LHCN-M2 (cell line): ENCODE data around the gene COL6A1. TPM values are rescaled to one million over a fixed set of nuclear protein-coding genes. Genes with fewer than 3 reads are reported as not detected.
"Not testable (repeated sequence)": the region's sequence is repeated elsewhere in the genome, so short reads cannot be mapped to it uniquely, and the experiment has no call there.

Experiments
- DNase-seq: peaks from one replicate; pipeline ENCODE4 v3.0.0-alpha.2; 2012; ENCODE audit warnings: low read depth
- total RNA-seq: library from RNA; depleted of rRNA; stranded (reverse); fragments of >200 nt; gene quantifications from 2 replicates; pipeline ENCODE4 v1.2.3, GENCODE V29; 2014; rRNA removed

Gene COL6A1
- total RNA-seq, 1 experiment from 2014 or later, result 252 TPM

DNA sequence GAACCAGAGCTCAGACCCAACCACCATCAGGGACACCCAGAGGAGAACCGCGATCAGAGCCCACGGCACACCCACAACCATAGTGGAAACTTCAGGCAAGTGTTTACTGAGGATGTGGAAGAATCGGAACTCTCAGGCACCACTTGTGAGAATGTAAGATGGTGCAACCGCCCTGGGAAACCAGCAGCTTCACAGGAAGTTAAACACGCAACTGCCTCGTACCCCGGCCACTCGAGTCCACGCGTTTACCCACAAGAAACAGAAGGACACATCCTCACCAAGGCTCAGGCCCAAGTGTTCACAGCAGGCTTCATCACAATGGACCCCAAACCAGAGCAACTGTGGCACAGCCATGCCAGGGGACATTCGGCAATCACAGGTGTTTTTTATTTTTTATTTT, 64.9 kb downstream of the COL6A1 start:
- DNase-seq, result no peak

DNA sequence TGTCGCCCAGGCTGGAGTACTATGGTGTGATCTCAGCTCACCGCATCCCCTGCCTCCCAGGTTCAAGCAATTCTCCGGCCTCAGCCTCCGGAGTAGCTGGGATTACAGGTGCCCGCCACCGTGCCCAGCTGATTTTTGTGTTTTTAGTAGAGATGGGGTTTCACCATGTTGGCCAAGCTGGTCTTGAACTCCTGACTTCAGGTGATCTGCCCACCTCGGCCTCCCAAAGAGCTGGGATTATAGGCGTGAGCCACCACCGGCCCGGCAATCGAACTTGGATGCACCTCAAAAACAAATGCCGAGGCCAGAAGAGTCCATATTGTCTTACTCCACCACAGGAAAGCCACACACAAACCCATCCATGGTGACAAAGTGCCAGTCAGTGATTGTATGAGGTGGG, 65.3 kb downstream of the COL6A1 start:
- DNase-seq, result not testable (repeated sequence)

DNA sequence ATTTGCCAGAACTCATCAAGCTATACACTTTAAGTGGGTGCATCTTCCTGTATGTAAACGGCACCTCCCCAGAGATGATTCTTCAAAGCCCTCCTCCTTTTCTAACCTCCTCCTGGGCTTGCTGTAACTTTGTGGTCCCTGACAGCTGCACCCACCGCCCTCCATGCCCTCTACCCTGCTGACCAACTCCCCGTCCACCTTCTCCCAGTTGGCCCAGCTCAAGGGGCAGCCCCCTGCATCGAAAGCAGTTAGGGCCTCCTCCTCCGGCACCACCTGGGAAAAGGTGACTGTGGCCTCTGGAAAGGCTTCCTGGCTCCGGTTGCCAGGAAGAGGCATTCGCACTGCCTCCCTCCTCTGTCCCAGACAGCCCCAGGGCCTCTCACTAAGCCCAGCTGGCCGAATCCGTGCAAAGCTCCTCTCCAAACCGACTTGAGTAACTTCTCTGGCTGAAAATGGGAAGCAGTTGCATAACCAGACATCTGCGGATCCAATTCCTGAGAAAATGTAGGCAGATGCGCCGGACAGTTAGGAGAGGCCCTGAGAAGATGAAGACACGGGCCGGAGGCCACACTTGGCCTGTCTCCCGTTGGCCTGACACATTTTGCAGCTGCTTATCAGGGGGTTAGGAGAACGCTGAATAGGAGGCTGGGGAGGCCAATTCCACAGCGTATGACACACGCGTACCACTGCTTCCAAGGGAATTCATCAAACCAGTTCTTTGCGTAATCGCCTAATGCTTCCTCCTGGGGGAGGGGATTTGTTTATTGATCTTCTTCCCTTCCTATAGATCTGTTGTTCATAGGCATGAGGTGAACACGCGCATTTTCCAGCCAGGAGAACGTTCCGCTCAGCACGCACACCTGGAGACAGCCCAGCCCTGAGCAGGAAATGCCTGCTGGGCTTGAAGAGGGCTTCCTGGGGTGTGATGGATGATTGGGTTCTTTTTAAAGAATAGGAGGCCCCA, 67.6 kb downstream of the COL6A1 start:
- peak; percentile 100 for DNase-seq

DNA sequence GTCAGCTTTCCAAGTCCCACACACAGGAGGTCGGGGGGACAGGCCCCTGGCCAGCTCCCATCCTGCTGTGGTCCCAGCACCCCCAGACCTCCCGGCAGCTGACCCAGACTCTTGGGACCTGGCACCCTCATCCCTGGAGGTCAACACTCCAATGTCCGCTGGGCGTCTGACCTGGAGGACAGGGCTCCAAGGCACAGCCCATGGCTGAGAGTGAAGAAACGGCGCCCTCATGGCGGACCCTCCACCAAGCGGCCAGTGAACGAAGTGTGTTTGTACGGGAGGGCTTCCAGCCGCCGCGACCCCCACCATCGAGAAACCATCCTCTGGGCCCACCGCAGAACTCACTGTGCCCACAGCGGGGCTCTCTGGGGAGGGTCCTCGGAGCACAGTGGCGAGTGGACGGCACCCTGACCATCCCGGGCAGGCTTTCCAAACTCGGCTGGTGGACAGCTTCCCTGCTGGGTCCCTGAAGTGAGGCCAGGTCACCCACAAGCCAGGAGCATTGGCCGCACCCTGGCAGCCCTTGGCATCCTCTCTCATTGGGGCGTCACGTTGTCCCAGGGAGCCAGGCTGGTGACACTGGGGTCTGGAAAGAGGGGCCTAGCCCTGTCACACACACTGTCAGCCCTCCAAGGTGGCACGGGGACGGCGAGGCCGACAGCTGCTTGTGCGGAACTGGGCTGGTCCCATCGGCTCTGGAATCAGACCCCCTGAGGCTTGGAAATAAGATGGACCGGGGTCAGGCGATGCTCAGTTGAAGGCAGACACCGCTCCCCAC, 68.5 kb downstream of the COL6A1 start:
- no peak for DNase-seq

- no peak for DNase-seq
Measured at GRCh38 chr21:46050668-46051378, 69.3 kb downstream of the COL6A1 start.

GRCh38 chr21:46051379-46051770, 69.8 kb downstream of the COL6A1 start:
- no peak for DNase-seq

- DNase-seq, result no peak
Measured at GRCh38 chr21:46051821-46052675, 70.5 kb downstream of the COL6A1 start.

DNA sequence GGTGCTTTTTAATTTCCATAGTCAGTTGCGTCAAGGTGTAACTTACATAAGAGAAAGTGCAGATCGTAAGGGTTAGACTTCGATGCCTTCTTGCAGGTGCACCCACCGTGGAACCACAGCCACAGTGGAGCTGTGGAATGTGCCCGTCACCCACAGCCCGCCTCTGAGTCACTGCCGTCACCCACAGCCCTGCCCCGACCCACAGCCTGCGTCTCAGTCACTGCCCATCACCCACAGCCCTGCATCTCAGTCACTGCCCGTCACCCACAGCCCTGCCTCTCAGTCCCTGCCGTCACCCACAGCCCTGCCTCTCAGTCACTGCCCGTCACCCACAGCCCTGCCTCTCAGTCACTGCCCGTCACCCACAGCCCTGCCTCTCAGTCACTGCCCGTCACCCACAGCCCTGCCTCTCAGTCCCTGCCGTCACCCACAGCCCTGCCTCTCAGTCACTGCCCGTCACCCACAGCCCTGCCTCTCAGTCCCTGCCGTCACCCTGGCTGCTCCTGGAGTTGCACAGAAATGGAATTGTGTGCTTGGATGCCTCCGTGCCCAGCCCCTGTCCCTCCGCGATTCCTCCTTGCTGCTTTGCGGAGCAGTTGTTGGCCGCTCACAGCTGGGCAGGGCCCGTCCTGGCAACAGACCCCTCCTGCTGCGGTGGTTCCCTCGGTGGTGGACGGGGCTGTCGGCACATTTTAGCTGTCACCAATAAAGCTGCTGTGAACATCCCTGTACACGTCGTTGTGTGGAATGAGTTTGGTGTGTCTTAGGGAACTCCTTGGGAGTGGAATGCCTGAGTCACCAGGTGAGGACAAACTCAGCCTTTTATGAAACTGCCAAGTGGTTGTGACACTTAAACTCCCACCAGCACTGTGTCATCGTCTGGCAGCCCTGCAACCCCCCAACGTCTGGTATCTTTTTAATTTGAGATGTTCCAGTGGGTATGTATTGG, 71.4 kb downstream of the COL6A1 start:
- peak; percentile 86 for DNase-seq

DNA sequence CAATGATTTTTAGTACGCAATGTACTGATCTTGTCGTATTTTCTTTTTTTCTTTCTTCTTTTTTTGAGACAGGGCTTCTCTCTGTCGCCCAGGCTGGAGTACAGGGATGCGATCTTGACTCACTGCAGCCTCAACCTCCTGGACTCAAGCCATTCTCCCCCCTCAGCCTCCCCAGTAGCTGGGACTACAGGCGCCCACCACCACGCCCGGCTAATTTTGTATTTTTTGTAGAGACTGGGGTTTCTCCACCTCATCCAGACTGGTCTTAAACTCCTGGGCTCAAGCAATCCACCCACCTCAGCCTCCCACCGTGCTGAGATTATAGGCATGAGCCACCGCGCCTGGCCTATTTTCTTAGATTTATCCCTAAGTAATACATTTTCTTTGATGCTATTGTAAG, 72.5 kb downstream of the COL6A1 start:
- DNase-seq, result no peak

- DNase-seq, result no peak
Measured at GRCh38 chr21:46054451-46054881, 72.9 kb downstream of the COL6A1 start.

Other genes with a start within 250 kb of the COL6A1 start
- 421 and 452 TPM in 2 replicates for gene COL6A2, start 116.3 kb downstream of the COL6A1 start, total RNA-seq
- gene FTCD, start 173.8 kb downstream of the COL6A1 start, total RNA-seq, result 0.13 TPM in 1 of 2 replicates, not detected in the other
- 14.0 and 18.4 TPM in 2 replicates for gene SPATC1L, start 202.7 kb downstream of the COL6A1 start, total RNA-seq
- 57.9 and 65.3 TPM in 2 replicates for gene LSS, start 247.0 kb downstream of the COL6A1 start, total RNA-seq